IMR-90 (cell line): ENCODE measurements around the gene CTIF. TPM values are rescaled to one million over a fixed set of nuclear protein-coding genes. Genes with fewer than 3 reads are reported as not detected.
A peak's percentile ranks its signal among the peaks of the same experiment; 100 is the strongest.

Experiments used
- ATAC-seq: fragments of 200-7000 bp; cut with Tn5 transposase; 2 replicates; pipeline ENCODE4 v1.9.1; 2020; ENCODE audit warnings: low read depth, mild to moderate bottlenecking, moderate library complexity
- BruUV-seq: library from RNA; stranded (reverse); fragments of 400-500 nt; replicated peaks from 2 replicates; lab custom pipeline; 2021; lab: Mats Ljungman, UMichigan
- CTCF ChIA-PET: fragments of 300-600 bp; formaldehyde crosslinking; extraction: SDS; loops from one replicate; lab custom pipeline; 2021; ENCODE audit warnings: antibody characterized with exemption; lab: Yijun Ruan, JAX
- POLR2A ChIA-PET: fragments of 300-600 bp; sonication (Branson Sonifier 250); formaldehyde crosslinking; loops from one replicate; lab custom pipeline; 2022; ENCODE audit warnings: antibody characterized with exemption; ENCODE audit not compliant: unreplicated experiment; lab: Charles Lee
- DNase-seq: peaks from one replicate; pipeline ENCODE4 v3.0.0; 2013
- H2AFZ ChIP-seq: replicated peaks from 2 replicates; pipeline ENCODE3; 2013; ENCODE audit warnings: low read length, mild to moderate bottlenecking; ENCODE audit not compliant: poor library complexity
- H2AK5ac ChIP-seq: 2 replicates; pipeline ENCODE4 v1.6.1; 2013; ENCODE audit warnings: low read depth, low read length, inconsistent platforms
- H2AK9ac ChIP-seq: replicated peaks from 2 replicates; pipeline ENCODE3; 2013; ENCODE audit warnings: mild to moderate bottlenecking, low read depth, low read length, moderate library complexity; ENCODE audit not compliant: poor library complexity
- H2BK120ac ChIP-seq: 2 replicates; pipeline ENCODE4 v1.6.1; 2013; ENCODE audit warnings: low read depth, low read length, inconsistent platforms
- H2BK15ac ChIP-seq: 3 replicates; pipeline ENCODE4 v1.6.1; 2013; ENCODE audit warnings: low read depth, low read length, inconsistent platforms
- H2BK20ac ChIP-seq: 2 replicates; pipeline ENCODE4 v1.6.1; 2013; ENCODE audit warnings: low read depth, mild to moderate bottlenecking, inconsistent platforms, low read length, moderate library complexity
- H2BK5ac ChIP-seq: 2 replicates; pipeline ENCODE4 v1.6.1; 2013; ENCODE audit warnings: mild to moderate bottlenecking, low read depth, low read length, inconsistent platforms; ENCODE audit not compliant: poor library complexity, severe bottlenecking
- H3K14ac ChIP-seq: replicated peaks from 2 replicates; pipeline ENCODE4 v1.6.1; 2013; ENCODE audit warnings: low read depth, low read length, inconsistent platforms
- H3K18ac ChIP-seq: 2 replicates; pipeline ENCODE4 v1.6.1; 2013; ENCODE audit warnings: low read depth, low read length, control low read depth
- H3K23ac ChIP-seq: 2 replicates; pipeline ENCODE4 v1.6.1; 2013; ENCODE audit warnings: low read depth, low read length, inconsistent platforms
- H3K27ac ChIP-seq: 2 replicates; pipeline ENCODE4 v1.5.1; 2013; ENCODE audit warnings: mild to moderate bottlenecking, control low read depth, low read length; ENCODE audit not compliant: insufficient read depth
- H3K27me3 ChIP-seq: 2 replicates; pipeline ENCODE4 v1.6.1; 2013; ENCODE audit warnings: low read length; ENCODE audit not compliant: control insufficient read depth, insufficient read depth
- H3K36me3 ChIP-seq: 2 replicates; pipeline ENCODE4 v1.6.1; 2013; ENCODE audit warnings: low read length, mixed read lengths; ENCODE audit not compliant: control insufficient read depth, insufficient read depth
- H3K4ac ChIP-seq: 2 replicates; pipeline ENCODE4 v1.6.1; 2013; ENCODE audit warnings: low read depth, low read length, inconsistent platforms
- H3K4me1 ChIP-seq: 2 replicates; pipeline ENCODE4 v1.6.1; 2013; ENCODE audit warnings: low read length, mixed read lengths; ENCODE audit not compliant: control insufficient read depth, insufficient read depth
- H3K4me2 ChIP-seq: 2 replicates; pipeline ENCODE4 v1.6.1; 2013; ENCODE audit warnings: low read depth, mild to moderate bottlenecking, control low read depth, low read length, moderate library complexity
- H3K4me3 ChIP-seq: 2 replicates; pipeline ENCODE4 v1.5.1; 2013; ENCODE audit warnings: low read depth, mild to moderate bottlenecking, control low read depth, low read length, moderate library complexity; ENCODE audit not compliant: insufficient read depth
- H3K56ac ChIP-seq: 2 replicates; pipeline ENCODE4 v1.6.1; 2013; ENCODE audit warnings: low read length, inconsistent platforms; ENCODE audit not compliant: insufficient read depth; ENCODE audit errors: extremely low read depth
- H3K79me1 ChIP-seq, 2 experiments: 2 replicates each; pipeline ENCODE4 v1.6.1; 2013; ENCODE audit warnings: low read length in 2 of 2, inconsistent platforms in 1 of 2, low read depth in 1 of 2
- H3K9ac ChIP-seq: 2 replicates; pipeline ENCODE4 v1.6.1; 2013; ENCODE audit warnings: low read depth, low read length, control low read depth
- H3K9me1 ChIP-seq: 2 replicates; pipeline ENCODE4 v1.6.1; 2013; ENCODE audit warnings: low read length, inconsistent platforms; ENCODE audit not compliant: insufficient read depth
- H3K9me3 ChIP-seq: 2 replicates; pipeline ENCODE4 v1.6.1; 2013; ENCODE audit warnings: low read length; ENCODE audit not compliant: control insufficient read depth, insufficient read depth
- H4K20me1 ChIP-seq: 2 replicates; pipeline ENCODE4 v1.6.1; 2013; ENCODE audit warnings: low read length, inconsistent platforms; ENCODE audit not compliant: insufficient read depth
- H4K5ac ChIP-seq: 2 replicates; pipeline ENCODE4 v1.6.1; 2013; ENCODE audit warnings: mild to moderate bottlenecking, low read depth, low read length, control low read depth
- H4K8ac ChIP-seq, 2 experiments: 2 replicates each; pipeline ENCODE4 v1.6.1; 2013; ENCODE audit warnings: low read depth in 2 of 2, low read length in 2 of 2, control low read depth in 1 of 2, inconsistent platforms in 1 of 2
- H4K91ac ChIP-seq: 2 replicates; pipeline ENCODE4 v1.6.1; 2013; ENCODE audit warnings: low read depth, low read length, inconsistent platforms; ENCODE audit not compliant: insufficient read depth
- BHLHE40 ChIP-seq: fragments of 150-350 bp; IDR thresholded peaks from 2 replicates; pipeline ENCODE4 v1.6.1; 2016; ENCODE audit warnings: mild to moderate bottlenecking, low read depth, low read length
- CEBPB ChIP-seq: IDR thresholded peaks from 2 replicates; pipeline ENCODE4 v1.6.1; 2012; ENCODE audit warnings: low read depth, low read length, improper control_type of control experiment
- ELK1 ChIP-seq: fragments of 150-350 bp; IDR thresholded peaks from 2 replicates; pipeline ENCODE4 v1.6.1; 2016; ENCODE audit warnings: low read depth, mild to moderate bottlenecking, low read length, moderate library complexity, borderline replicate concordance
- FOS ChIP-seq: fragments of 150-350 bp; IDR thresholded peaks from 2 replicates; pipeline ENCODE4 v1.6.1; 2016; ENCODE audit warnings: low read depth, low read length
- MAZ ChIP-seq: IDR thresholded peaks from 2 replicates; pipeline ENCODE4 v1.6.1; 2012; ENCODE audit warnings: low read depth, mild to moderate bottlenecking, low read length, improper control_type of control experiment, moderate library complexity, borderline replicate concordance
- MXI1 ChIP-seq: IDR thresholded peaks from 2 replicates; pipeline ENCODE4 v1.6.1; 2012; ENCODE audit warnings: low read depth, mild to moderate bottlenecking, low read length, moderate library complexity, borderline replicate concordance
- NFE2L2 ChIP-seq: fragments of 150-350 bp; IDR thresholded peaks from 2 replicates; pipeline ENCODE4 v1.6.1; 2016; ENCODE audit warnings: low read depth, mild to moderate bottlenecking, low read length
- POLR2A ChIP-seq: IDR thresholded peaks from 2 replicates; pipeline ENCODE4 v1.6.1; 2012; ENCODE audit warnings: mild to moderate bottlenecking, low read depth, low read length
- RCOR1 ChIP-seq: IDR thresholded peaks from 2 replicates; pipeline ENCODE4 v1.6.1; 2012; ENCODE audit warnings: mild to moderate bottlenecking, low read length, improper control_type of control experiment; ENCODE audit not compliant: insufficient replicate concordance
- RFX5 ChIP-seq: IDR thresholded peaks from 2 replicates; pipeline ENCODE4 v1.8.0; 2012; ENCODE audit warnings: low read depth, mild to moderate bottlenecking, low read length, moderate library complexity
- SMC3 ChIP-seq: fragments of 150-350 bp; IDR thresholded peaks from 2 replicates; pipeline ENCODE4 v1.6.1; 2016; ENCODE audit warnings: low read depth, mild to moderate bottlenecking, antibody characterized with exemption, low read length, moderate library complexity
- WGBS, 2 experiments: methylation state at CpG; one replicate each; pipeline versions ENCODE4 v1.1.5 to v1.1.7; 2013; ENCODE audit warnings: missing lambda C conversion rate in 2 of 2; ENCODE audit not compliant: insufficient read length in 1 of 2; ENCODE audit errors: extremely low coverage in 2 of 2; 5-methylcytosine and 5-hydroxymethylcytosine counted together
- dilution Hi-C: fragments of 300-500 bp; cut with HindIII; formaldehyde crosslinking; loops from one replicate; pipeline ENCODE4 v1.14.3; 2018; ENCODE audit warnings: low sequenced_read_pairs; ENCODE audit not compliant: unreplicated experiment
- in situ Hi-C: fragments of 300-500 bp; cut with MboI; formaldehyde crosslinking; loops from 3 replicates; pipeline ENCODE4 v1.14.3; 2019; ENCODE audit warnings: low sequenced_read_pairs, inconsistent platforms, mixed read lengths
- intact Hi-C: fragments of 100-400 bp; cut with micrococcal nuclease; formaldehyde crosslinking; loops from 2 replicates; pipeline ENCODE4 v1.10.0; 2022
- polyA plus RNA-seq, 3 experiments: library from polyadenylated mRNA; depleted of rRNA; stranded (reverse); fragments of >200 nt; gene quantifications; 2 replicates each; pipeline ENCODE4 v1.2.3, GENCODE V29; 2012; ENCODE audit warnings: low replicate concordance in 1 of 3
- total RNA-seq: library from RNA; depleted of rRNA; stranded (reverse); fragments of >200 nt; gene quantifications from 2 replicates; pipeline ENCODE4 v1.2.3, GENCODE V29; 2012

The CTIF gene
- total and polyA plus RNA-seq, 2 of the 4 experiments (the other 2 are of a cell fraction), result 25.1 to 57.0 TPM

- intact Hi-C loops, result loop anchor here (1.0 to 5.0 kb wide), 3 partner anchors 51 to 93 kb away; no protein-coding TSS in a partner anchor
These were observed 797 bp downstream of the CTIF start for GRCh38 chr18:48539406-48540250.

More at GRCh38 chr18:48539406-48540250, 797 bp downstream of the CTIF start:
- H3K27me3 ChIP-seq, result no peaks in the 10 kb centered on the region
- in situ Hi-C loops (loop anchor here (25.0 kb wide), 1 partner anchor 398 kb away; no protein-coding TSS in a partner anchor), dilution Hi-C loops (no loop called here)
- POLR2A ChIA-PET, result no interaction called here
- H4K91ac ChIP-seq, result peak overlapping the region; percentile 67
- 1% methylated on average over 11 of the region's 70 CpGs; no CpG with 5 or more reads in 1 of the 2 experiments for WGBS, 2 experiments
- H2BK5ac ChIP-seq, result peak overlapping the region; percentile 87
- peak overlapping the region; percentile 71; the same call in 1 of the 2 replicates for H2BK120ac ChIP-seq
- H3K56ac ChIP-seq, result peak overlapping the region; percentile 90
- H3K4me2 ChIP-seq, result peak overlapping the region; percentile 65
- peak overlapping the region; percentile 64 to 75; a peak in 2 of 4 replicates for H4K8ac ChIP-seq
- ATAC-seq (peak; percentile 19), DNase-seq (peak; percentile 59)
- H3K79me1 ChIP-seq, result peaks cover 17 to 49% of the 10 kb centered on the region in 2 experiments
- H3K4ac ChIP-seq, result peak overlapping the region; percentile 90
- TF ChIP-seq RCOR1 (no peak), POLR2A (peak; percentile 35; the same call in 1 of the 2 replicates), MXI1 (peak; percentile 41; the same call in 1 of the 2 replicates), MAZ (peak; percentile 49; the same call in 1 of the 2 replicates), BHLHE40 (peak; percentile 41; the same call in 1 of the 2 replicates), NFE2L2 (no peak), FOS (no peak), CEBPB (no peak), RFX5 (no peak), SMC3 (no peak), ELK1 (no peak)
- H2AFZ ChIP-seq, result peak overlapping the region; percentile 87
- H3K9me1 ChIP-seq, result peaks cover 37% of the 10 kb centered on the region
- H3K9me3 ChIP-seq, result no peaks in the 10 kb centered on the region
- peak overlapping the region; percentile 96 for H3K4me3 ChIP-seq
- H2AK9ac ChIP-seq, result peak overlapping the region; percentile 80
- peak overlapping the region; percentile 74 for H3K23ac ChIP-seq
- no TSS peak for BruUV-seq
- H4K20me1 ChIP-seq, result peaks cover 40% of the 10 kb centered on the region
- H2BK15ac ChIP-seq, result peak overlapping the region; percentile 26; the same call in 1 of the 3 replicates
- CTCF ChIA-PET, result interaction anchor here (0.9 kb wide), 1 partner anchor 15 kb away, joined by 4 read pairs; no protein-coding TSS in a partner anchor
- peak overlapping the region; percentile 77 for H3K14ac ChIP-seq
- peaks cover 28% of the 10 kb centered on the region for H3K4me1 ChIP-seq
- H3K27ac ChIP-seq, result peak overlapping the region; percentile 99
- peak overlapping the region; percentile 80 for H3K18ac ChIP-seq
- 0 out of 2 replicates have a peak, but pooled peaks cover 3% of the 10 kb centered on the region for H3K36me3 ChIP-seq
- peak overlapping the region; percentile 74 for H3K9ac ChIP-seq
- peak overlapping the region; percentile 63 for H2AK5ac ChIP-seq
- H2BK20ac ChIP-seq, result no peak overlapping the region
- H4K5ac ChIP-seq, result peak overlapping the region; percentile 55
